CD14-positive monocyte (primary cell): ENCODE results near the gene WDFY4. TPM values are rescaled to one million over a fixed set of nuclear protein-coding genes. Genes with fewer than 3 reads are reported as not detected.

Experiments used
- DNase-seq, 3 donors: peaks; one replicate each; pipeline ENCODE4 v3.0.0-alpha.2; 2011 to 2022
- H2AFZ ChIP-seq: 2 replicates; pipeline ENCODE4 v1.6.0; 2012; ENCODE audit warnings: mild to moderate bottlenecking, low read depth, low read length, inconsistent platforms; ENCODE audit not compliant: insufficient read depth, poor library complexity, severe bottlenecking
- H3K27ac ChIP-seq, 2 donors: 1 replicate in 1 of 2; 2 replicates in 1 of 2; pipeline ENCODE4 v1.5.1; 2012 to 2013; ENCODE audit warnings: low read length in 2 of 2, control low read depth in 1 of 2, inconsistent platforms in 1 of 2, low read depth in 1 of 2, mild to moderate bottlenecking in 1 of 2
- H3K27me3 ChIP-seq, 2 donors: one replicate each; pipeline versions ENCODE4 v1.6.0 to v1.6.1; 2011 to 2013; ENCODE audit warnings: low read length in 2 of 2; ENCODE audit not compliant: control insufficient read depth in 2 of 2, insufficient read depth in 2 of 2
- H3K36me3 ChIP-seq, 2 donors: replicated peaks in 1 of 2; 1 replicate in 1 of 2; 2 replicates in 1 of 2; pipeline versions ENCODE4 v1.5.1 to v1.6.1; 2012 to 2013; ENCODE audit warnings: low read length in 2 of 2, control low read depth in 1 of 2, inconsistent platforms in 1 of 2, mild to moderate bottlenecking in 1 of 2; ENCODE audit not compliant: insufficient read depth in 2 of 2, control insufficient read depth in 1 of 2
- H3K4me1 ChIP-seq, 2 donors: 1 replicate in 1 of 2; 2 replicates in 1 of 2; pipeline versions ENCODE4 v1.5.1 to v1.6.1; 2012 to 2013; ENCODE audit warnings: low read length in 2 of 2, control low read depth in 1 of 2, inconsistent platforms in 1 of 2, mild to moderate bottlenecking in 1 of 2, moderate library complexity in 1 of 2; ENCODE audit not compliant: insufficient read depth in 2 of 2, control insufficient read depth in 1 of 2
- H3K4me2 ChIP-seq: replicated peaks from 2 replicates; pipeline ENCODE3; 2012; ENCODE audit warnings: low read length, moderate library complexity, mild to moderate bottlenecking; ENCODE audit not compliant: poor library complexity, severe bottlenecking; ENCODE audit errors: extremely low read depth
- H3K4me3 ChIP-seq, 3 experiments: fragments of 200-600 bp in 1 of 3; sonication (generic) in 1 of 3; replicated peaks in 1 of 3; 1 replicate in 2 of 3; 2 replicates in 1 of 3; pipeline ENCODE4 v1.5.1; 2011 to 2013; ENCODE audit warnings: low read length in 3 of 3, mild to moderate bottlenecking in 3 of 3, control low read depth in 2 of 3, low read depth in 2 of 3, inconsistent platforms in 1 of 3, moderate library complexity in 1 of 3
- H3K79me2 ChIP-seq: 2 replicates; pipeline ENCODE4 v1.6.0; 2012; ENCODE audit warnings: mild to moderate bottlenecking, control low read depth, inconsistent platforms, low read length, moderate library complexity; ENCODE audit not compliant: insufficient read depth
- H3K9ac ChIP-seq: 2 replicates; pipeline ENCODE4 v1.6.0; 2017; ENCODE audit warnings: low read length, mild to moderate bottlenecking; ENCODE audit not compliant: insufficient read depth, poor library complexity, severe bottlenecking
- H3K9me3 ChIP-seq, 2 donors: replicated peaks in 1 of 2; 1 replicate in 1 of 2; 2 replicates in 1 of 2; pipeline versions ENCODE4 v1.5.1 to v1.6.1; 2012 to 2013; ENCODE audit warnings: low read length in 2 of 2, control low read depth in 1 of 2; ENCODE audit not compliant: control insufficient read depth in 1 of 2, insufficient read depth in 1 of 2
- H4K20me1 ChIP-seq: 2 replicates; pipeline ENCODE4 v1.6.0; 2012; ENCODE audit warnings: mild to moderate bottlenecking, low read length, control low read depth, moderate library complexity; ENCODE audit not compliant: insufficient read depth
- H3K27ac Mint-ChIP-seq, 7 donors: one replicate each; pipeline ENCODE4 v1.8.0; 2020; ENCODE audit warnings: mild to moderate bottlenecking in 7 of 7, mixed read lengths in 7 of 7, moderate library complexity in 6 of 7, inconsistent platforms in 2 of 7
- H3K27me3 Mint-ChIP-seq, 3 donors: one replicate each; pipeline ENCODE4 v1.8.0; 2021 to 2022; ENCODE audit warnings: low read depth in 3 of 3, mild to moderate bottlenecking in 3 of 3, mixed read lengths in 3 of 3, moderate library complexity in 3 of 3, inconsistent platforms in 1 of 3
- H3K36me3 Mint-ChIP-seq, 2 donors: one replicate each; pipeline ENCODE4 v1.8.0; 2020; ENCODE audit warnings: mixed read lengths in 2 of 2, inconsistent platforms in 1 of 2, mild to moderate bottlenecking in 1 of 2
- H3K4me1 Mint-ChIP-seq: one replicate; pipeline ENCODE4 v1.8.0; 2020; ENCODE audit warnings: mild to moderate bottlenecking, mixed read lengths
- H3K4me3 Mint-ChIP-seq, 2 donors: one replicate each; pipeline ENCODE4 v1.8.0; 2020; ENCODE audit warnings: mild to moderate bottlenecking in 2 of 2, mixed read lengths in 2 of 2, moderate library complexity in 1 of 2
- H3K9me3 Mint-ChIP-seq, 7 donors: one replicate each; pipeline ENCODE4 v1.8.0; 2020 to 2022; ENCODE audit warnings: mixed read lengths in 7 of 7, mild to moderate bottlenecking in 6 of 7, moderate library complexity in 6 of 7, inconsistent platforms in 2 of 7
- WGBS: methylation state at CpG from one replicate; pipeline ENCODE4 v1.1.5; 2013; ENCODE audit warnings: missing lambda C conversion rate; ENCODE audit not compliant: insufficient coverage; 5-methylcytosine and 5-hydroxymethylcytosine counted together
- intact Hi-C, 2 donors: fragments of 100-400 bp; cut with micrococcal nuclease; formaldehyde crosslinking; loops; one replicate each; pipeline versions ENCODE4 v1.15.0 to v1.15.1; 2023
- polyA plus RNA-seq, 3 donors: library from polyadenylated mRNA; depleted of rRNA in 1 of 3; unstranded in 2 of 3; stranded (reverse) in 1 of 3; fragments of 300-500 nt in 2 of 3; fragments of >200 nt in 1 of 3; fragmentation: Illumina TruSeq in 2 of 3; gene quantifications; 1 replicate in 2 of 3; 2 replicates in 1 of 3; pipeline ENCODE4 v1.2.3, GENCODE V29; 2012 to 2021
- TF ChIP-seq, protein P1 (sequence below): fragments of 200-600 bp; IDR thresholded peaks from one replicate; pipeline ENCODE4 v1.8.0; 2022; ENCODE audit warnings: antibody characterized with exemption, mild to moderate bottlenecking

Gene WDFY4
- polyA plus RNA-seq, 3 donors = 7.5 to 36.1 (median 9.8) TPM

DNA sequence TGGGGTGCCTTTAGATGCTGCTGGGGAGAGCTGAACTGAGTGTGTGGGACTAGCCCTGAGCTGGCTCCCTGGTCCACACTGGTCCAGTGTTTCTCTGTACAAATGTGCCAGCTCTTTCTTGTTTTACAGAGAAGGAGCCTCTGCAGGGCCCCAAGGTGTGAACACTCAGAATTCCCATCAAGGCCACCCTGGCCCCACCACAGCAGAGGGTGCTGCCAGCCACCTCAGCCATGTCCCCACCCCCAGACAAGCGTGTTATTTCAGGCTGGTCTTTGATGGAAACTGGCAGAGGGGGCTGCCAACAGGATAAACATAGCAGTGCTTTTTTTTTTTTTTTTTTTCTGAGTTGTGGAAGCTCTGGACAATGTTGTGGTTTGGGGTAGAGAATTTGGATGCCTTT, 323.4 kb downstream of the WDFY4 start:
- Histone ChIP-seq H3K4me2 (no peak overlapping the region), H3K4me3 (no peak overlapping the region), H2AFZ (no peak overlapping the region), H3K27ac (no peak overlapping the region), H3K9me3 (no peaks in the 10 kb centered on the region), H3K9ac (no peak overlapping the region), H4K20me1 (no peaks in the 10 kb centered on the region), H3K27me3 (no peaks in the 10 kb centered on the region), H3K36me3 (no peaks in the 10 kb centered on the region), H3K4me1 (peaks cover 11 to 13% of the 10 kb centered on the region in 2 donors), H3K79me2 (no peaks in the 10 kb centered on the region)
- Mint-ChIP-seq H3K4me3 (no peak overlapping the region), H3K4me1 (peaks cover 20% of the 10 kb centered on the region), H3K9me3 (no peaks in the 10 kb centered on the region), H3K27ac (peak overlapping the region in 1 of 7 donors; percentile 31), H3K27me3 (peaks cover 0 to 7% (median 0%) of the 10 kb centered on the region in 3 donors), H3K36me3 (no peaks in the 10 kb centered on the region)
- intact Hi-C loops = no loop called here
- no CpG with 5 or more reads among the region's 1 CpG for WGBS
- no peak for DNase-seq
- TF ChIP-seq, protein P1, sequence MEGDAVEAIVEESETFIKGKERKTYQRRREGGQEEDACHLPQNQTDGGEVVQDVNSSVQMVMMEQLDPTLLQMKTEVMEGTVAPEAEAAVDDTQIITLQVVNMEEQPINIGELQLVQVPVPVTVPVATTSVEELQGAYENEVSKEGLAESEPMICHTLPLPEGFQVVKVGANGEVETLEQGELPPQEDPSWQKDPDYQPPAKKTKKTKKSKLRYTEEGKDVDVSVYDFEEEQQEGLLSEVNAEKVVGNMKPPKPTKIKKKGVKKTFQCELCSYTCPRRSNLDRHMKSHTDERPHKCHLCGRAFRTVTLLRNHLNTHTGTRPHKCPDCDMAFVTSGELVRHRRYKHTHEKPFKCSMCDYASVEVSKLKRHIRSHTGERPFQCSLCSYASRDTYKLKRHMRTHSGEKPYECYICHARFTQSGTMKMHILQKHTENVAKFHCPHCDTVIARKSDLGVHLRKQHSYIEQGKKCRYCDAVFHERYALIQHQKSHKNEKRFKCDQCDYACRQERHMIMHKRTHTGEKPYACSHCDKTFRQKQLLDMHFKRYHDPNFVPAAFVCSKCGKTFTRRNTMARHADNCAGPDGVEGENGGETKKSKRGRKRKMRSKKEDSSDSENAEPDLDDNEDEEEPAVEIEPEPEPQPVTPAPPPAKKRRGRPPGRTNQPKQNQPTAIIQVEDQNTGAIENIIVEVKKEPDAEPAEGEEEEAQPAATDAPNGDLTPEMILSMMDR = no peak

DNA sequence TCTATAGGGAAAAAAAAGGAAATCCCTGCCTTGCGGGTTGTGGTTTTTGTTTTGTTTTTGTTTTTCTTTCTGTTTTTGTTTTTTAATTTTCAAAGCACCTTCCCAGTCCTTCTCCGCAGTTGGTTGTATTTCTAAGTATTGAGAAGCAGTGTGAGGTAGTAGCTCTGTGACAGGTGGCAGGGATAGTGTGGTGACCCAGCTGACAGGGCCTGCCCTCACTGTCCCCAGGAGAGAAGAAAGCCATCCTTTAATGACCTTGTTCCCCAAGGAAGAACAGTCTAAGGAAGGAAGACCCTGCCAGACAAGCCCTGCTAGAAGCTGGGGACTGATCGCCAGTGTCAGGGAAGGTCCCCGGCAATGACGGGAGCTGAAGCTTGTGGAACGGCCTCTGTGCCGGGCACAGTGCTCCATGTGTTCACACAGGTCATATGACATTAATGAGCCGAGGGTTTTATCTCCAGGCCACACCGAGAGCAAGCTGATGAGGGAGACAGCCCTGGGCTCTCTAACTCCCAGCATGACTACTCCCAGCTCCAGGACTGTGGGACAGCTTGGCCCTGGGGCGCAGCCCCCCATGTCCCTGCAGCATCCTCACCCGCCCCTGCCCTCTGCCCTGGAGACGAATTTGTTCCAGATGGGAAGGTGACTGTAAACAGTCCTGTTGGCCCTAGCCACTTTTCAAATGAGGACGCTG, 324.0 kb downstream of the WDFY4 start:
- H3K4me1 Mint-ChIP-seq = peaks cover 20% of the 10 kb centered on the region
- no peak overlapping the region for H3K4me3 Mint-ChIP-seq
- H3K36me3 Mint-ChIP-seq = no peaks in the 10 kb centered on the region
- Histone ChIP-seq H3K4me1 (peaks cover 11 to 13% of the 10 kb centered on the region in 2 donors), H3K9ac (no peak overlapping the region), H3K27ac (no peak overlapping the region), H3K36me3 (no peaks in the 10 kb centered on the region), H3K9me3 (no peaks in the 10 kb centered on the region), H3K79me2 (no peaks in the 10 kb centered on the region), H4K20me1 (no peaks in the 10 kb centered on the region), H3K4me2 (no peak overlapping the region), H3K27me3 (no peaks in the 10 kb centered on the region), H2AFZ (no peak overlapping the region), H3K4me3 (no peak overlapping the region)
- H3K9me3 Mint-ChIP-seq = no peaks in the 10 kb centered on the region
- H3K27me3 Mint-ChIP-seq = peaks cover 0 to 7% (median 0%) of the 10 kb centered on the region in 3 donors
- peak overlapping the region in 1 of 7 donors; percentile 3 for H3K27ac Mint-ChIP-seq
- intact Hi-C loops = no loop called here
- no peak for DNase-seq
- 96% methylated on average over 10 of the region's 13 CpGs for WGBS
- TF ChIP-seq, protein P1 = no peak
